Hepatocyte (in vitro differentiated cells): ENCODE measurements around the gene ADGRE3.
"Not testable (repeated sequence)": the region's sequence is repeated elsewhere in the genome, so short reads cannot be mapped to it uniquely, and the experiment has no call there.

ENCODE experiments used
- EZH2 ChIP-seq: fragments of 200-600 bp; sonication (generic); IDR thresholded peaks from 2 replicates; pipeline ENCODE4 v1.6.1; 2016; ENCODE audit warnings: antibody characterized with exemption, mild to moderate bottlenecking, borderline replicate concordance
- EZH2phosphoT487 ChIP-seq: fragments of 200-600 bp; sonication (generic); IDR thresholded peaks from one replicate; pipeline ENCODE4 v1.6.1; 2018; ENCODE audit warnings: antibody characterized with exemption, mild to moderate bottlenecking, low read depth, moderate library complexity; ENCODE audit not compliant: unreplicated experiment, severe bottlenecking
- TF ChIP-seq, protein P1 (sequence below): fragments of 200-600 bp; sonication (generic); IDR thresholded peaks from 2 replicates; pipeline ENCODE4 v1.5.1; 2016; ENCODE audit warnings: antibody characterized with exemption, mild to moderate bottlenecking; ENCODE audit not compliant: poor library complexity

DNA sequence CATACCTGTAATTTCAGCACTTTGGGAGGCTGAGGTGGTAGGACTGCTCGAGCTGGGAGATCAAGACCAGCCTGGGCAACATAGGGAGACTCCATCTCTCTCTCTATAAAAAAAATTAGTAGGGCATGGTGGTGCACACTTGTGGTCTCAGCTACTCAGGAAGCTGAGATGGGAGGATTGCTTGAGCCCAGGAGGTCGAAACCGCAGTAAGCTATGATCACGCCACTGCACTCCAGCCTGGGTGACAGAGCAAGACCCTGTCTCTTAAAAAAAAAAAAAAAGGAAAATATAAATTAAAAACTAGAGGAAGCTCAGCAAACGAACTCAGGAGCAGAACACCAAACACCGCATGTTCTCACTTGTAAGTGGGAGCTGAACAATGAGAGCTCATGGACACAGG is 50.2 kb downstream of the ADGRE3 start:
- TF ChIP-seq, protein P1, sequence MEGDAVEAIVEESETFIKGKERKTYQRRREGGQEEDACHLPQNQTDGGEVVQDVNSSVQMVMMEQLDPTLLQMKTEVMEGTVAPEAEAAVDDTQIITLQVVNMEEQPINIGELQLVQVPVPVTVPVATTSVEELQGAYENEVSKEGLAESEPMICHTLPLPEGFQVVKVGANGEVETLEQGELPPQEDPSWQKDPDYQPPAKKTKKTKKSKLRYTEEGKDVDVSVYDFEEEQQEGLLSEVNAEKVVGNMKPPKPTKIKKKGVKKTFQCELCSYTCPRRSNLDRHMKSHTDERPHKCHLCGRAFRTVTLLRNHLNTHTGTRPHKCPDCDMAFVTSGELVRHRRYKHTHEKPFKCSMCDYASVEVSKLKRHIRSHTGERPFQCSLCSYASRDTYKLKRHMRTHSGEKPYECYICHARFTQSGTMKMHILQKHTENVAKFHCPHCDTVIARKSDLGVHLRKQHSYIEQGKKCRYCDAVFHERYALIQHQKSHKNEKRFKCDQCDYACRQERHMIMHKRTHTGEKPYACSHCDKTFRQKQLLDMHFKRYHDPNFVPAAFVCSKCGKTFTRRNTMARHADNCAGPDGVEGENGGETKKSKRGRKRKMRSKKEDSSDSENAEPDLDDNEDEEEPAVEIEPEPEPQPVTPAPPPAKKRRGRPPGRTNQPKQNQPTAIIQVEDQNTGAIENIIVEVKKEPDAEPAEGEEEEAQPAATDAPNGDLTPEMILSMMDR, result not testable (repeated sequence)
- TF ChIP-seq EZH2, EZH2phosphoT487: not testable (repeated sequence)
